Natural killer cell (primary cell): ENCODE data around the gene PCDH12. TPM values are rescaled to one million over a fixed set of nuclear protein-coding genes. Genes with fewer than 3 reads are reported as not detected.

Experiments
- ATAC-seq, 3 donors: fragments of 150-1000 bp in 2 of 3; fragments of 200-7000 bp in 1 of 3; cut with Tn5 transposase; 1 replicate in 1 of 3; 2 replicates in 2 of 3; pipeline ENCODE4 v1.10.0; 2021; ENCODE audit warnings: mild to moderate bottlenecking in 2 of 3, moderate library complexity in 2 of 3
- DNase-seq, 2 donors: peaks; one replicate each; pipeline versions ENCODE4 v3.0.0 to v3.0.0-alpha.2; 2013 to 2021; ENCODE audit warnings: mixed read lengths in 1 of 2
- H3K27ac ChIP-seq: one replicate; pipeline ENCODE4 v1.5.1; 2013; ENCODE audit warnings: mild to moderate bottlenecking, low read length
- H3K27me3 ChIP-seq: one replicate; pipeline ENCODE4 v1.6.1; 2013; ENCODE audit warnings: low read length; ENCODE audit not compliant: control insufficient read depth, insufficient read depth
- H3K36me3 ChIP-seq: one replicate; pipeline ENCODE4 v1.6.1; 2013; ENCODE audit warnings: low read length; ENCODE audit not compliant: control insufficient read depth, insufficient read depth
- H3K4me1 ChIP-seq: one replicate; pipeline ENCODE4 v1.6.1; 2013; ENCODE audit warnings: low read length; ENCODE audit not compliant: control insufficient read depth, insufficient read depth
- H3K4me3 ChIP-seq: one replicate; pipeline ENCODE4 v1.5.1; 2013; ENCODE audit warnings: low read length
- H3K9me3 ChIP-seq: one replicate; pipeline ENCODE4 v1.6.1; 2013; ENCODE audit warnings: low read length; ENCODE audit not compliant: control insufficient read depth, insufficient read depth
- H3K27ac Mint-ChIP-seq, 2 donors: one replicate each; pipeline ENCODE4 v1.8.0; 2022; ENCODE audit warnings: mild to moderate bottlenecking in 2 of 2, mixed read lengths in 2 of 2, moderate library complexity in 1 of 2
- H3K27me3 Mint-ChIP-seq, 2 donors: one replicate each; pipeline ENCODE4 v1.8.0; 2022; ENCODE audit warnings: low read depth in 2 of 2, mixed read lengths in 2 of 2
- H3K36me3 Mint-ChIP-seq: one replicate; pipeline ENCODE4 v1.8.0; 2022; ENCODE audit warnings: mixed read lengths
- H3K4me1 Mint-ChIP-seq, 2 donors: one replicate each; pipeline ENCODE4 v1.8.0; 2022; ENCODE audit warnings: mixed read lengths in 2 of 2
- H3K4me3 Mint-ChIP-seq: one replicate; pipeline ENCODE4 v1.8.0; 2022; ENCODE audit warnings: mild to moderate bottlenecking, moderate library complexity, mixed read lengths
- H3K9me3 Mint-ChIP-seq, 2 donors: one replicate each; pipeline ENCODE4 v1.8.0; 2022; ENCODE audit warnings: mixed read lengths in 2 of 2
- CTCF ChIP-seq: fragments of 200-600 bp; IDR thresholded peaks from one replicate; pipeline ENCODE4 v1.8.0; 2022; ENCODE audit warnings: antibody characterized with exemption
- WGBS: methylation state at CpG from one replicate; pipeline ENCODE4 v1.1.7; 2013; ENCODE audit warnings: missing lambda C conversion rate; ENCODE audit not compliant: insufficient coverage; 5-methylcytosine and 5-hydroxymethylcytosine counted together
- intact Hi-C: fragments of 100-400 bp; cut with micrococcal nuclease; formaldehyde crosslinking; loops from one replicate; pipeline ENCODE4 v1.14.2; 2022
- total RNA-seq, 4 donors: library from RNA; stranded (reverse); fragments of 120-200 nt in 1 of 4; gene quantifications; one replicate each; pipeline versions ENCODE4 v1.2.3 to v1.2.4, GENCODE V29; 2013 to 2022

Gene PCDH12
- total RNA-seq, 3 donors from 2014 or later (not counting 1 experiment from before 2014, with no cell fraction given) = 0.05 TPM; not detected in 2

GRCh38 chr5:141958546-141959172 is 657 bp upstream of the PCDH12 start:
- H3K36me3 Mint-ChIP-seq = no peaks in the 10 kb centered on the region
- H3K4me3 ChIP-seq = no peak overlapping the region
- no peaks in the 10 kb centered on the region for H3K27me3 Mint-ChIP-seq
- H3K4me3 Mint-ChIP-seq = peak overlapping the region; percentile 41
- H3K27me3 ChIP-seq = no peaks in the 10 kb centered on the region
- H3K27ac Mint-ChIP-seq = peak overlapping the region in 1 of 2 donors; percentile 77
- 83% methylated on average over 8 of the region's 8 CpGs for WGBS
- peaks cover 41% of the 10 kb centered on the region for H3K4me1 ChIP-seq
- peaks cover 43 to 44% of the 10 kb centered on the region in 2 donors for H3K4me1 Mint-ChIP-seq
- no peak for TF ChIP-seq CTCF
- no peaks in the 10 kb centered on the region for H3K9me3 Mint-ChIP-seq
- no peaks in the 10 kb centered on the region for H3K36me3 ChIP-seq
- intact Hi-C loops = loop anchor here (1.0 kb wide), 1 partner anchor 30 kb away; no protein-coding TSS in a partner anchor
- DNase-seq = no peak
- no peak overlapping the region for H3K27ac ChIP-seq
- H3K9me3 ChIP-seq = no peaks in the 10 kb centered on the region
- ATAC-seq = no peak

GRCh38 chr5:141957367-141957996 is 520 bp downstream of the PCDH12 start:
- no peak overlapping the region for H3K4me3 Mint-ChIP-seq
- peak overlapping the region in 1 of 2 donors; percentile 77 for H3K27ac Mint-ChIP-seq
- H3K4me1 Mint-ChIP-seq = peaks cover 43 to 44% of the 10 kb centered on the region in 2 donors

GRCh38 chr5:141954194-141954593 is 3.8 kb downstream of the PCDH12 start:
- Mint-ChIP-seq H3K9me3 (no peaks in the 10 kb centered on the region), H3K36me3 (no peaks in the 10 kb centered on the region), H3K4me1 (peaks cover 19 to 31% of the 10 kb centered on the region in 2 donors), H3K27me3 (peaks cover 0 to 4% of the 10 kb centered on the region in 2 donors), H3K4me3 (no peak overlapping the region), H3K27ac (no peak overlapping the region)
- ATAC-seq (peak in 1 of 3 donors; percentile 56), DNase-seq (no peak)
- no peaks in the 10 kb centered on the region for H3K9me3 ChIP-seq
- no peak overlapping the region for H3K27ac ChIP-seq
- H3K4me1 ChIP-seq = peaks cover 15% of the 10 kb centered on the region
- TF ChIP-seq CTCF = no peak
- no peak overlapping the region for H3K4me3 ChIP-seq
- H3K27me3 ChIP-seq = no peaks in the 10 kb centered on the region
- WGBS = 88% methylated on average over 2 of the region's 2 CpGs
- no peaks in the 10 kb centered on the region for H3K36me3 ChIP-seq
- intact Hi-C loops = no loop called here

More at GRCh38 chr5:141957367-141957996, 520 bp downstream of the PCDH12 start:
- H3K4me3 ChIP-seq = no peak overlapping the region
- Mint-ChIP-seq H3K9me3 (no peaks in the 10 kb centered on the region), H3K27me3 (no peaks in the 10 kb centered on the region), H3K36me3 (no peaks in the 10 kb centered on the region)
- no peak for DNase-seq
- intact Hi-C loops = no loop called here
- H3K36me3 ChIP-seq = no peaks in the 10 kb centered on the region
- H3K27ac ChIP-seq = no peak overlapping the region
- TF ChIP-seq CTCF = no peak
- peaks cover 41% of the 10 kb centered on the region for H3K4me1 ChIP-seq
- 72% methylated on average over 16 of the region's 16 CpGs for WGBS
- H3K9me3 ChIP-seq = no peaks in the 10 kb centered on the region
- no peak for ATAC-seq
- H3K27me3 ChIP-seq = no peaks in the 10 kb centered on the region
